ENCODE data around the gene SPATA9. TPM values are rescaled to one million over a fixed set of nuclear protein-coding genes. Genes with fewer than 3 reads are reported as not detected.

Gene SPATA9
- total and polyA plus RNA-seq, 9 of the 15 experiments (the other 6 are each of a cell fraction or from before 2014, with no cell fraction given): 0.16 to 5.5 (median 0.39) TPM; not detected in 3

- TF ChIP-seq ZBTB43 (CRISPR knock-in tag; IDR thresholded peaks at IDR 0.05) (0 out of 2 replicates have a peak, but pooled peaks have one; percentile 52), NCOA4 (IDR thresholded peaks at IDR 0.05; ENCODE audit: partially characterized antibody) (no peak), ZNF347 (CRISPR knock-in tag; IDR thresholded peaks at IDR 0.05; ENCODE audit: low read depth) (no peak), IFI16 (CRISPR knock-in tag; IDR thresholded peaks at IDR 0.05) (no peak), CBFA2T3 (IDR thresholded peaks at IDR 0.05) (peak; percentile 29; the same call in 1 of the 2 replicates), KDM5B (IDR thresholded peaks at IDR 0.05; ENCODE audit: insufficient replicate concordance, low read depth, low read length) (peak; percentile 56), PHF8 (IDR thresholded peaks at IDR 0.05; ENCODE audit: borderline replicate concordance, low read length) (peak; percentile 72; the same call in 1 of the 2 replicates), SRSF1 (IDR thresholded peaks at IDR 0.05; ENCODE audit: low read depth, low read length) (no peak), ZFPM2 (CRISPR knock-in tag; IDR thresholded peaks at IDR 0.05) (no peak), ZNF134 (CRISPR knock-in tag; conservative IDR thresholded peaks at IDR 0.05) (no peak), MTF1 (CRISPR knock-in tag; IDR thresholded peaks at IDR 0.05; ENCODE audit: borderline replicate concordance) (no peak), ZNF175 (CRISPR knock-in tag; IDR thresholded peaks at IDR 0.05; ENCODE audit: low read depth) (no peak), ERF (CRISPR knock-in tag; IDR thresholded peaks at IDR 0.05) (no peak), HBP1 (CRISPR knock-in tag; IDR thresholded peaks at IDR 0.05) (no peak), GABPA (tag; conservative IDR thresholded peaks at IDR 0.05; ENCODE audit: low read depth) (peak; percentile 91), RCOR1 (IDR thresholded peaks at IDR 0.05; ENCODE audit: borderline replicate concordance in 1 of 2, low read depth in 2 of 2, low read length in 2 of 2) (no peak), LEF1 (IDR thresholded peaks at IDR 0.05) (peak; percentile 41; the same call in 1 of the 2 replicates), PPARD (CRISPR knock-in tag; IDR thresholded peaks at IDR 0.05) (no peak), TAL1 (IDR thresholded peaks at IDR 0.05) (no peak), HDAC3 (IDR thresholded peaks at IDR 0.05; ENCODE audit: borderline replicate concordance, partially characterized antibody) (no peak), NFIC (IDR thresholded peaks at IDR 0.05) (no peak; the same call in 1 of the 2 replicates)
- TF ChIP-seq, protein P1, sequence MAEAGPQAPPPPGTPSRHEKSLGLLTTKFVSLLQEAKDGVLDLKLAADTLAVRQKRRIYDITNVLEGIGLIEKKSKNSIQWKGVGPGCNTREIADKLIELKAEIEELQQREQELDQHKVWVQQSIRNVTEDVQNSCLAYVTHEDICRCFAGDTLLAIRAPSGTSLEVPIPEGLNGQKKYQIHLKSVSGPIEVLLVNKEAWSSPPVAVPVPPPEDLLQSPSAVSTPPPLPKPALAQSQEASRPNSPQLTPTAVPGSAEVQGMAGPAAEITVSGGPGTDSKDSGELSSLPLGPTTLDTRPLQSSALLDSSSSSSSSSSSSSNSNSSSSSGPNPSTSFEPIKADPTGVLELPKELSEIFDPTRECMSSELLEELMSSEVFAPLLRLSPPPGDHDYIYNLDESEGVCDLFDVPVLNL (CRISPR knock-in tag; IDR thresholded peaks at IDR 0.05; ENCODE audit: low read depth): no peak
- TF ChIP-seq, protein P2, sequence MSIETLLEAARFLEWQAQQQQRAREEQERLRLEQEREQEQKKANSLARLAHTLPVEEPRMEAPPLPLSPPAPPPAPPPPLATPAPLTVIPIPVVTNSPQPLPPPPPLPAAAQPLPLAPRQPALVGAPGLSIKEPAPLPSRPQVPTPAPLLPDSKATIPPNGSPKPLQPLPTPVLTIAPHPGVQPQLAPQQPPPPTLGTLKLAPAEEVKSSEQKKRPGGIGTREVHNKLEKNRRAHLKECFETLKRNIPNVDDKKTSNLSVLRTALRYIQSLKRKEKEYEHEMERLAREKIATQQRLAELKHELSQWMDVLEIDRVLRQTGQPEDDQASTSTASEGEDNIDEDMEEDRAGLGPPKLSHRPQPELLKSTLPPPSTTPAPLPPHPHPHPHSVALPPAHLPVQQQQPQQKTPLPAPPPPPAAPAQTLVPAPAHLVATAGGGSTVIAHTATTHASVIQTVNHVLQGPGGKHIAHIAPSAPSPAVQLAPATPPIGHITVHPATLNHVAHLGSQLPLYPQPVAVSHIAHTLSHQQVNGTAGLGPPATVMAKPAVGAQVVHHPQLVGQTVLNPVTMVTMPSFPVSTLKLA (conservative IDR thresholded peaks at IDR 0.05): peak; percentile 89 to 95
Observed at GRCh38 chr5:95646569-95647431, 36.0 kb downstream of the SPATA9 start, which contains the start of gene RFESD (continued).
